HCT116 (cell line): ENCODE results near the gene USP2. TPM values are rescaled to one million over a fixed set of nuclear protein-coding genes. Genes with fewer than 3 reads are reported as not detected.
A peak's percentile ranks its signal among the peaks of the same experiment; 100 is the strongest.

ENCODE experiments used
- ATAC-seq: fragments of 200-7000 bp; cut with Tn5 transposase; 2 replicates; pipeline ENCODE4 v1.9.1; 2020; ENCODE audit warnings: mild to moderate bottlenecking, moderate library complexity
- BruUV-seq: library from RNA; stranded (reverse); fragments of 400-500 nt; replicated peaks from 2 replicates; lab custom pipeline; 2021; lab: Mats Ljungman, UMichigan
- CTCF ChIA-PET: fragments of 300-600 bp; sonication (Branson Sonifier 250); formaldehyde crosslinking; loops from one replicate; lab custom pipeline; 2021; ENCODE audit warnings: antibody characterized with exemption; lab: Charles Lee
- POLR2A ChIA-PET: fragments of 300-600, 350-600 bp; sonication (Branson Sonifier 250); formaldehyde crosslinking; loops from one replicate; lab custom pipeline; 2021; ENCODE audit warnings: antibody characterized with exemption; lab: Charles Lee
- RAD21 ChIA-PET, 2 experiments: fragments of 300-600 bp; sonication (Branson Sonifier 250); formaldehyde crosslinking; loops; one replicate each; lab custom pipeline; 2023; ENCODE audit warnings: low total read pairs in 2 of 2; ENCODE audit not compliant: uncharacterized antibody in 2 of 2, unreplicated experiment in 2 of 2, low non-redundant PET in 1 of 2; lab: Charles Lee
- DNase-seq: peaks from one replicate; pipeline ENCODE4 v3.0.0-alpha.2; 2010; ENCODE audit warnings: low read depth, low spot score
- H2AFZ ChIP-seq: fragments of 200-600 bp; shearing (Covaris generic), sonication (generic); 2 replicates; pipeline ENCODE4 v1.6.1; 2017; ENCODE audit warnings: low read depth, mixed run types, mixed read lengths, antibody characterized with exemption, low read length; ENCODE audit not compliant: poor library complexity, severe bottlenecking
- H3K27ac ChIP-seq: 2 replicates; pipeline ENCODE4 v1.5.1; 2012; ENCODE audit warnings: low read depth, low read length
- H3K27me3 ChIP-seq: fragments of 200-600 bp; sonication (generic); 2 replicates; pipeline ENCODE4 v1.6.1; 2016; ENCODE audit warnings: mixed run types, low read length, mixed read lengths; ENCODE audit not compliant: insufficient read depth
- H3K36me3 ChIP-seq, 2 experiments: fragments of 200-500 bp in 1 of 2; fragments of 200-600 bp in 1 of 2; sonication (Bioruptor generic) in 1 of 2; sonication (generic) in 1 of 2; 2 replicates each; pipeline versions ENCODE4 v1.5.1 to v1.6.1; 2014 to 2016; ENCODE audit warnings: low read length in 2 of 2, inconsistent platforms in 1 of 2, mixed read lengths in 1 of 2, mixed run types in 1 of 2; ENCODE audit not compliant: insufficient read depth in 2 of 2, control insufficient read depth in 1 of 2
- H3K4me1 ChIP-seq, 2 experiments: fragments of 200-600 bp in 1 of 2; sonication (generic) in 1 of 2; 2 replicates each; pipeline versions ENCODE4 v1.5.1 to v1.6.1; 2012 to 2017; ENCODE audit warnings: low read length in 2 of 2, inconsistent platforms in 1 of 2, mild to moderate bottlenecking in 1 of 2, mixed read lengths in 1 of 2, mixed run types in 1 of 2, moderate library complexity in 1 of 2; ENCODE audit not compliant: insufficient read depth in 2 of 2, control insufficient read depth in 1 of 2
- H3K4me2 ChIP-seq: fragments of 200-600 bp; sonication (generic); 2 replicates; pipeline ENCODE4 v1.6.1; 2017; ENCODE audit warnings: mixed run types, low read length, mixed read lengths
- H3K4me3 ChIP-seq, 2 experiments: fragments of 200-600 bp in 1 of 2; sonication (generic) in 1 of 2; replicated peaks in 1 of 2; 2 replicates each; pipeline ENCODE4 v1.5.1; 2011 to 2016; ENCODE audit warnings: low read length in 2 of 2, control low read depth in 1 of 2, low read depth in 1 of 2, mild to moderate bottlenecking in 1 of 2, mixed read lengths in 1 of 2, mixed run types in 1 of 2
- H3K79me2 ChIP-seq: fragments of 200-600 bp; sonication (generic); 2 replicates; pipeline ENCODE4 v1.6.1; 2017; ENCODE audit warnings: mild to moderate bottlenecking, mixed run types, low read length, moderate library complexity, mixed read lengths; ENCODE audit not compliant: insufficient read depth
- H3K9ac ChIP-seq: fragments of 200-600 bp; sonication (generic); 2 replicates; pipeline ENCODE4 v1.6.1; 2016; ENCODE audit warnings: low read length, mixed read lengths
- H3K9me2 ChIP-seq: fragments of 200-600 bp; sonication (generic), shearing (Covaris generic); 2 replicates; pipeline ENCODE4 v1.6.1; 2017; ENCODE audit warnings: mixed run types, mild to moderate bottlenecking, moderate library complexity; ENCODE audit not compliant: insufficient read depth
- H3K9me3 ChIP-seq, 2 experiments: fragments of 200-500 bp in 1 of 2; fragments of 200-600 bp in 1 of 2; sonication (Bioruptor generic) in 1 of 2; sonication (generic) in 1 of 2; 2 replicates each; pipeline ENCODE4 v1.6.1; 2014 to 2017; ENCODE audit warnings: low read length in 2 of 2, mixed read lengths in 2 of 2, inconsistent platforms in 1 of 2, low read depth in 1 of 2, mild to moderate bottlenecking in 1 of 2, mixed run types in 1 of 2, moderate library complexity in 1 of 2; ENCODE audit not compliant: control insufficient read depth in 1 of 2, insufficient read depth in 1 of 2
- H4K20me1 ChIP-seq: fragments of 200-600 bp; sonication (generic), shearing (Covaris generic); 2 replicates; pipeline ENCODE4 v1.6.1; 2017; ENCODE audit warnings: mixed run types, mild to moderate bottlenecking, moderate library complexity; ENCODE audit not compliant: insufficient read depth
- ATF3 ChIP-seq: IDR thresholded peaks from 2 replicates; pipeline ENCODE4 v1.6.1; 2012
- CBX3 ChIP-seq: IDR thresholded peaks from 2 replicates; pipeline ENCODE4 v1.6.1; 2012; ENCODE audit warnings: low read depth
- CEBPB ChIP-seq: IDR thresholded peaks from 2 replicates; pipeline ENCODE4 v1.6.1; 2012; ENCODE audit warnings: low read depth
- CTCF ChIP-seq, 3 experiments: fragments of 200-600 bp in 1 of 3; sonication (generic) in 1 of 3; IDR thresholded peaks in 2 of 3; conservative IDR thresholded peaks in 1 of 3; 2 replicates each; pipeline ENCODE4 v1.5.1; 2012 to 2017; ENCODE audit warnings: low read depth in 2 of 3, low read length in 2 of 3, antibody characterized with exemption in 1 of 3, borderline replicate concordance in 1 of 3, control low read depth in 1 of 3, mild to moderate bottlenecking in 1 of 3, mixed read lengths in 1 of 3, mixed run types in 1 of 3, moderate library complexity in 1 of 3; ENCODE audit not compliant: insufficient read depth in 1 of 3
- EGR1 ChIP-seq: IDR thresholded peaks from 2 replicates; pipeline ENCODE4 v1.6.1; 2012; ENCODE audit warnings: low read depth
- FOSL1 ChIP-seq: IDR thresholded peaks from 2 replicates; pipeline ENCODE4 v1.6.1; 2012; ENCODE audit warnings: low read depth
- JUND ChIP-seq: IDR thresholded peaks from 2 replicates; pipeline ENCODE4 v1.6.1; 2012
- POLR2AphosphoS5 ChIP-seq: IDR thresholded peaks from 2 replicates; pipeline ENCODE4 v1.6.1; 2011; ENCODE audit warnings: mild to moderate bottlenecking, low read depth, low read length, moderate library complexity
- SRF ChIP-seq: IDR thresholded peaks from 2 replicates; pipeline ENCODE4 v1.6.1; 2012; ENCODE audit warnings: low read depth
- TCF7L2 ChIP-seq: IDR thresholded peaks from 2 replicates; pipeline ENCODE4 v1.7.0; 2011; ENCODE audit warnings: borderline replicate concordance, inconsistent platforms; ENCODE audit not compliant: insufficient read depth, insufficient read length; ENCODE audit errors: extremely low read depth
- YY1 ChIP-seq: IDR thresholded peaks from 2 replicates; pipeline ENCODE4 v1.6.1; 2011; ENCODE audit warnings: low read length, low read depth, moderate library complexity, mild to moderate bottlenecking; ENCODE audit not compliant: insufficient replicate concordance; ENCODE audit errors: extremely low read depth
- ZBTB33 ChIP-seq: IDR thresholded peaks from 2 replicates; pipeline ENCODE4 v1.6.1; 2011; ENCODE audit warnings: mild to moderate bottlenecking, low read length, moderate library complexity; ENCODE audit not compliant: insufficient replicate concordance; ENCODE audit errors: extremely low read depth
- ZFX ChIP-seq: fragments of 450-650 bp; IDR thresholded peaks from 2 replicates; pipeline ENCODE4 v1.6.1; 2017
- ZNF274 ChIP-seq: fragments of 200-500 bp; sonication (Bioruptor generic); IDR thresholded peaks from 2 replicates; pipeline ENCODE4 v1.6.1; 2014; ENCODE audit warnings: mild to moderate bottlenecking, low read depth, low read length, inconsistent platforms
- intact Hi-C: fragments of 100-400 bp; cut with micrococcal nuclease; formaldehyde crosslinking; loops from 2 replicates; pipeline ENCODE4 v1.10.0; 2022
- total RNA-seq: library from RNA; stranded (reverse); gene quantifications from one replicate; pipeline ENCODE4 v1.2.1, GENCODE V29; 2021; ENCODE audit not compliant: unreplicated experiment

The USP2 gene
- total RNA-seq, 1 experiment from 2014 or later: 5.0 TPM

GRCh38 chr11:119377112-119377901 is 4.2 kb downstream of the USP2 start:
- ATAC-seq (no peak), DNase-seq (no peak)
- Histone ChIP-seq H3K27ac (no peak overlapping the region), H2AFZ (no peak overlapping the region), H3K36me3 (no peaks in the 10 kb centered on the region), H3K79me2 (no peaks in the 10 kb centered on the region), H3K9ac (no peak overlapping the region), H3K27me3 (no peaks in the 10 kb centered on the region), H3K4me3 (no peak overlapping the region), H3K4me1 (peaks cover 6 to 35% of the 10 kb centered on the region in 2 experiments; a peak in 3 of 4 replicates), H3K9me3 (no peaks in the 10 kb centered on the region), H3K4me2 (0 out of 2 replicates have a peak overlapping the region, but pooled peaks have one; percentile 8), H3K9me2 (no peaks in the 10 kb centered on the region), H4K20me1 (no peaks in the 10 kb centered on the region)
- ChIA-PET CTCF (interaction anchor here (0.6 to 7.5 kb wide), 6 partner anchors 21 to 765 kb away, joined by 3 to 54 read pairs (median 3); no protein-coding TSS in a partner anchor), POLR2A (no interaction called here), RAD21 (no interaction called here)
- BruUV-seq: no TSS peak
- TF ChIP-seq ATF3 (no peak), YY1 (no peak), ZFX (no peak), TCF7L2 (no peak), EGR1 (no peak)
- intact Hi-C loops: no loop called here

- DNase-seq (no peak), ATAC-seq (no peak)
- H3K27me3 ChIP-seq: no peaks in the 10 kb centered on the region
- H3K79me2 ChIP-seq: no peaks in the 10 kb centered on the region
- H3K9me2 ChIP-seq: no peaks in the 10 kb centered on the region
- ChIA-PET CTCF (interaction anchor here (0.6 to 7.5 kb wide), 5 partner anchors 12 to 50 kb away, joined by 3 to 54 read pairs (median 3); no protein-coding TSS in a partner anchor), POLR2A (no interaction called here), RAD21 (no interaction called here)
- no peak overlapping the region; the same call in 1 of the 2 replicates for H3K27ac ChIP-seq
- H3K36me3 ChIP-seq: no peaks in the 10 kb centered on the region
- no peak overlapping the region for H3K4me3 ChIP-seq
- H3K9me3 ChIP-seq: no peaks in the 10 kb centered on the region
- H4K20me1 ChIP-seq: no peaks in the 10 kb centered on the region
- intact Hi-C loops: no loop called here
- H3K4me2 ChIP-seq: no peak overlapping the region
- peaks cover 8 to 33% of the 10 kb centered on the region in 2 experiments; a peak in 2 of 4 replicates for H3K4me1 ChIP-seq
- no peak overlapping the region for H3K9ac ChIP-seq
- BruUV-seq: no TSS peak
- no peak overlapping the region for H2AFZ ChIP-seq
- TF ChIP-seq JUND (no peak), ZBTB33 (no peak), POLR2AphosphoS5 (no peak), FOSL1 (no peak), TCF7L2 (no peak), CTCF (IDR thresholded peaks at IDR 0.05 in 2 of 3, conservative IDR thresholded peaks at IDR 0.05 in 1 of 3; ENCODE audit: borderline replicate concordance in 1 of 3, insufficient read depth in 1 of 3, low read depth in 2 of 3, low read length in 2 of 3) (no peak), CEBPB (no peak), SRF (no peak), EGR1 (no peak), CBX3 (no peak), ZNF274 (no peak)
Measured at GRCh38 chr11:119376197-119376847, 5.2 kb downstream of the USP2 start.
